H9 (cell line): ENCODE results near the gene ZSWIM3. TPM values are rescaled to one million over a fixed set of nuclear protein-coding genes. Genes with fewer than 3 reads are reported as not detected.

ENCODE experiments used
- DNase-seq: peaks from one replicate; pipeline ENCODE4 v3.0.0-alpha.2; 2017
- H2AFZ ChIP-seq: one replicate; pipeline ENCODE4 v1.6.1; 2013; ENCODE audit warnings: mild to moderate bottlenecking, low read length, control low read depth, moderate library complexity
- H2AK5ac ChIP-seq: 2 replicates; pipeline ENCODE4 v1.6.1; 2013; ENCODE audit warnings: low read length, control low read depth, mixed read lengths; ENCODE audit not compliant: insufficient read length
- H2BK120ac ChIP-seq: one replicate; pipeline ENCODE4 v1.6.1; 2013; ENCODE audit warnings: low read depth, mild to moderate bottlenecking, low read length, control low read depth, inconsistent platforms; ENCODE audit not compliant: poor library complexity, severe bottlenecking
- H2BK12ac ChIP-seq: 2 replicates; pipeline ENCODE4 v1.6.1; 2013; ENCODE audit warnings: low read length, control low read depth, mixed read lengths, low read depth; ENCODE audit not compliant: insufficient read length
- H2BK15ac ChIP-seq: 2 replicates; pipeline ENCODE4 v1.6.1; 2013; ENCODE audit warnings: low read depth, low read length, control low read depth
- H2BK20ac ChIP-seq: one replicate; pipeline ENCODE4 v1.6.1; 2013; ENCODE audit warnings: low read depth, mild to moderate bottlenecking, low read length, control low read depth, inconsistent platforms; ENCODE audit not compliant: poor library complexity, severe bottlenecking
- H2BK5ac ChIP-seq: 2 replicates; pipeline ENCODE4 v1.6.1; 2013; ENCODE audit warnings: low read length, control low read depth, mixed read lengths; ENCODE audit not compliant: insufficient read length
- H3K14ac ChIP-seq: 2 replicates; pipeline ENCODE4 v1.6.1; 2013; ENCODE audit warnings: low read length, control low read depth; ENCODE audit not compliant: insufficient read depth
- H3K18ac ChIP-seq: 2 replicates; pipeline ENCODE4 v1.6.1; 2013; ENCODE audit warnings: low read depth, mild to moderate bottlenecking, mixed read lengths, low read length, control low read depth; ENCODE audit not compliant: insufficient read length
- H3K23ac ChIP-seq: 2 replicates; pipeline ENCODE4 v1.6.1; 2013; ENCODE audit warnings: low read length, control low read depth, mixed read lengths, low read depth; ENCODE audit not compliant: insufficient read length
- H3K23me2 ChIP-seq: 2 replicates; pipeline ENCODE4 v1.6.1; 2013; ENCODE audit warnings: low read depth, mild to moderate bottlenecking, mixed read lengths, low read length, control low read depth; ENCODE audit not compliant: insufficient read length, poor library complexity, severe bottlenecking
- H3K27ac ChIP-seq: 2 replicates; pipeline ENCODE4 v1.5.1; 2013; ENCODE audit warnings: low read length, control low read depth, mixed read lengths, low read depth; ENCODE audit not compliant: insufficient read length
- H3K27me3 ChIP-seq: 2 replicates; pipeline ENCODE4 v1.6.1; 2013; ENCODE audit warnings: low read length, control low read depth, inconsistent platforms; ENCODE audit not compliant: insufficient read depth
- H3K4ac ChIP-seq: 2 replicates; pipeline ENCODE4 v1.6.1; 2013; ENCODE audit warnings: low read depth, mild to moderate bottlenecking, control low read depth, inconsistent platforms, low read length, moderate library complexity
- H3K4me1 ChIP-seq: 2 replicates; pipeline ENCODE4 v1.6.1; 2013; ENCODE audit warnings: low read length, control low read depth, inconsistent platforms; ENCODE audit not compliant: insufficient read depth
- H3K4me2 ChIP-seq: 2 replicates; pipeline ENCODE4 v1.6.1; 2013; ENCODE audit warnings: low read length, control low read depth, mixed read lengths; ENCODE audit not compliant: insufficient read length, insufficient read depth
- H3K56ac ChIP-seq: 2 replicates; pipeline ENCODE4 v1.6.1; 2013; ENCODE audit warnings: low read depth, mild to moderate bottlenecking, mixed read lengths, low read length, control low read depth; ENCODE audit not compliant: insufficient read length
- H3K79me1 ChIP-seq: 2 replicates; pipeline ENCODE4 v1.6.1; 2013; ENCODE audit warnings: low read depth, mild to moderate bottlenecking, moderate library complexity, low read length, control low read depth, inconsistent platforms; ENCODE audit not compliant: insufficient read depth, poor library complexity, severe bottlenecking
- H3K79me2 ChIP-seq: 2 replicates; pipeline ENCODE4 v1.6.1; 2013; ENCODE audit warnings: low read length, control low read depth, inconsistent platforms; ENCODE audit not compliant: insufficient read depth
- H3K9ac ChIP-seq: 2 replicates; pipeline ENCODE4 v1.6.1; 2013; ENCODE audit warnings: low read length, control low read depth, mixed read lengths; ENCODE audit not compliant: insufficient read length; ENCODE audit errors: extremely low read depth
- H3K9me3 ChIP-seq: one replicate; pipeline ENCODE4 v1.6.1; 2013; ENCODE audit warnings: low read depth, low read length, inconsistent platforms; ENCODE audit not compliant: control insufficient read depth
- H3T11ph ChIP-seq: one replicate; pipeline ENCODE4 v1.6.1; 2013; ENCODE audit warnings: mild to moderate bottlenecking, low read length, control low read depth, inconsistent platforms
- H4K20me1 ChIP-seq: one replicate; pipeline ENCODE4 v1.6.1; 2013; ENCODE audit not compliant: control insufficient read depth, insufficient read length, insufficient read depth
- H4K5ac ChIP-seq: 2 replicates; pipeline ENCODE4 v1.6.1; 2013; ENCODE audit warnings: low read depth, mild to moderate bottlenecking, mixed read lengths, low read length, control low read depth; ENCODE audit not compliant: insufficient read length
- H4K8ac ChIP-seq: replicated peaks from 2 replicates; pipeline ENCODE4 v1.6.1; 2013; ENCODE audit warnings: low read length, control low read depth, mixed read lengths, low read depth; ENCODE audit not compliant: insufficient read length
- H4K91ac ChIP-seq: 2 replicates; pipeline ENCODE4 v1.6.1; 2013; ENCODE audit warnings: low read depth, mild to moderate bottlenecking, moderate library complexity, mixed read lengths, low read length, control low read depth; ENCODE audit not compliant: insufficient read length
- H3K27ac Mint-ChIP-seq, 3 experiments: 2 replicates in 2 of 3; 3 replicates in 1 of 3; pipeline ENCODE4 v1.8.0; 2020 to 2021; ENCODE audit warnings: mixed read lengths in 3 of 3, mild to moderate bottlenecking in 1 of 3, moderate library complexity in 1 of 3
- H3K27me3 Mint-ChIP-seq: 2 replicates; pipeline ENCODE4 v1.8.0; 2021; ENCODE audit warnings: low read depth, mild to moderate bottlenecking, moderate library complexity, mixed read lengths
- H3K36me3 Mint-ChIP-seq, 3 experiments: 2 replicates in 2 of 3; 3 replicates in 1 of 3; pipeline ENCODE4 v1.8.0; 2020 to 2021; ENCODE audit warnings: low read depth in 3 of 3, mixed read lengths in 3 of 3; ENCODE audit not compliant: insufficient read depth in 1 of 3
- H3K4me1 Mint-ChIP-seq, 2 experiments: 2 replicates each; pipeline ENCODE4 v1.8.0; 2020; ENCODE audit warnings: mixed read lengths in 2 of 2
- H3K4me3 Mint-ChIP-seq, 2 experiments: 2 replicates in 1 of 2; 3 replicates in 1 of 2; pipeline ENCODE4 v1.8.0; 2020 to 2021; ENCODE audit warnings: mild to moderate bottlenecking in 2 of 2, mixed read lengths in 2 of 2, moderate library complexity in 1 of 2
- H3K9me3 Mint-ChIP-seq, 2 experiments: 2 replicates in 1 of 2; 3 replicates in 1 of 2; pipeline ENCODE4 v1.8.0; 2020; ENCODE audit warnings: mild to moderate bottlenecking in 2 of 2, mixed read lengths in 2 of 2, moderate library complexity in 1 of 2
- WGBS: extraction: QIAGEN DNeasy Blood & Tissue Kit; methylation state at CpG from one replicate; pipeline ENCODE4 v1.1.7; 2013; ENCODE audit warnings: missing lambda C conversion rate, low lambda C conversion rate, mixed read lengths; ENCODE audit not compliant: insufficient read length; ENCODE audit errors: extremely low coverage; 5-methylcytosine and 5-hydroxymethylcytosine counted together
- total RNA-seq: library from RNA; stranded (reverse); gene quantifications from 2 replicates; pipeline ENCODE4 v1.2.1, GENCODE V29; 2021
- TF ChIP-seq, protein P1 (sequence below): fragments of 200-600 bp; sonication (generic); conservative IDR thresholded peaks from 3 replicates; pipeline ENCODE4 v1.8.0; 2021; ENCODE audit warnings: antibody characterized with exemption, mild to moderate bottlenecking

ZSWIM3 gene
- total RNA-seq, 1 experiment from 2014 or later, result 8.0 TPM

DNA sequence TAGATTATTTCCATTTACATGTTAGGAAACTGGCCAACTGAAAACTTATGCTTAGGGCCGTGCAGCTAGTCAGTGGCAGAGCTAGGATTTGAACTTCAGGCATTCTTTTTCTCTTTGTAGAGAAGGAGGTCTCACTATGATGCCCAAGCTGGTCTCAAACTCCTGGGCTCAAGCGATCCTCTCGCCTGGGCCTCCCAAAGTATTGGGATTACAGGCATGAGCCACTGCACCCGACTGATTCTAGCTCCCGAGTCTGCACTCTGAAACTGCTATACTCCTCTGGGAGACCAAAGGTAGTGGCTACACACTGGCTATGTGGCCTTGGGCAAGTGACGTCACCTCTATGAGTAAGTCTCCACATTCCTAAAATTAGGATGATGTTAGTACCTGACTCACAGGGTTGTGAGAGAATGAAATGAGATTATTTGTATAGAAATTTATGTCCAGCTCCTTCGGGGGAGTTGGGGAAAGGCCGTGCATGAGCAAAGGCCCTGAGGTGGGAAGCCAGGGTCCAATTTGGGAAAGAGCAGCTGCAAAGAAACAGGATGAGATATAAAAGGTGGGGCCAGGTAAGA is 48.2 kb downstream of the ZSWIM3 start:
- Histone ChIP-seq H3K18ac (no peak overlapping the region), H4K20me1 (no peaks in the 10 kb centered on the region), H4K91ac (no peak overlapping the region), H3K4me2 (no peak overlapping the region), H2BK15ac (no peak overlapping the region), H3K14ac (no peak overlapping the region), H3K23ac (no peak overlapping the region), H3K27me3 (no peaks in the 10 kb centered on the region), H3K79me2 (no peaks in the 10 kb centered on the region), H4K8ac (no peak overlapping the region), H2AK5ac (no peak overlapping the region), H3K4me1 (no peaks in the 10 kb centered on the region), H2AFZ (no peak overlapping the region), H2BK20ac (no peak overlapping the region), H2BK5ac (no peak overlapping the region), H3K23me2 (no peaks in the 10 kb centered on the region), H3K4ac (no peak overlapping the region), H3K79me1 (no peaks in the 10 kb centered on the region), H3K9me3 (no peaks in the 10 kb centered on the region), H3K56ac (no peak overlapping the region), H3K27ac (no peak overlapping the region), H2BK120ac (no peak overlapping the region), H2BK12ac (no peak overlapping the region), H4K5ac (no peak overlapping the region), H3T11ph (no peak overlapping the region), H3K9ac (no peak overlapping the region)
- Mint-ChIP-seq H3K27ac (no peak overlapping the region), H3K4me1 (peaks cover 8 to 16% of the 10 kb centered on the region in 2 experiments), H3K9me3 (no peaks in the 10 kb centered on the region), H3K27me3 (no peaks in the 10 kb centered on the region), H3K36me3 (peaks cover 57 to 69% (median 60%) of the 10 kb centered on the region in 3 experiments; a peak in 6 of 7 replicates), H3K4me3 (no peak overlapping the region)
- WGBS, result no CpG with 5 or more reads among the region's 8 CpGs
- TF ChIP-seq, protein P1, sequence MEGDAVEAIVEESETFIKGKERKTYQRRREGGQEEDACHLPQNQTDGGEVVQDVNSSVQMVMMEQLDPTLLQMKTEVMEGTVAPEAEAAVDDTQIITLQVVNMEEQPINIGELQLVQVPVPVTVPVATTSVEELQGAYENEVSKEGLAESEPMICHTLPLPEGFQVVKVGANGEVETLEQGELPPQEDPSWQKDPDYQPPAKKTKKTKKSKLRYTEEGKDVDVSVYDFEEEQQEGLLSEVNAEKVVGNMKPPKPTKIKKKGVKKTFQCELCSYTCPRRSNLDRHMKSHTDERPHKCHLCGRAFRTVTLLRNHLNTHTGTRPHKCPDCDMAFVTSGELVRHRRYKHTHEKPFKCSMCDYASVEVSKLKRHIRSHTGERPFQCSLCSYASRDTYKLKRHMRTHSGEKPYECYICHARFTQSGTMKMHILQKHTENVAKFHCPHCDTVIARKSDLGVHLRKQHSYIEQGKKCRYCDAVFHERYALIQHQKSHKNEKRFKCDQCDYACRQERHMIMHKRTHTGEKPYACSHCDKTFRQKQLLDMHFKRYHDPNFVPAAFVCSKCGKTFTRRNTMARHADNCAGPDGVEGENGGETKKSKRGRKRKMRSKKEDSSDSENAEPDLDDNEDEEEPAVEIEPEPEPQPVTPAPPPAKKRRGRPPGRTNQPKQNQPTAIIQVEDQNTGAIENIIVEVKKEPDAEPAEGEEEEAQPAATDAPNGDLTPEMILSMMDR, result no peak
- no peak for DNase-seq
